ENCODE results near the gene ZDHHC1. TPM values are rescaled to one million over a fixed set of nuclear protein-coding genes. Genes with fewer than 3 reads are reported as not detected.

The ZDHHC1 gene
- total RNA-seq, 1 donor from 2014 or later: 6.3 TPM

GRCh38 chr16:67406111-67406971 lies 9.9 kb downstream of the ZDHHC1 start:
- peak; percentile 83 for DNase-seq

- DNase-seq: no peak
Observed at GRCh38 chr16:67405336-67405735, 10.9 kb downstream of the ZDHHC1 start.

GRCh38 chr16:67404740-67405226 lies 11.5 kb downstream of the ZDHHC1 start:
- no peak for DNase-seq

GRCh38 chr16:67403976-67404555 lies 12.2 kb downstream of the ZDHHC1 start:
- peak; percentile 52 for DNase-seq

GRCh38 chr16:67400901-67401300 lies 15.4 kb downstream of the ZDHHC1 start:
- no peak for DNase-seq

DNA sequence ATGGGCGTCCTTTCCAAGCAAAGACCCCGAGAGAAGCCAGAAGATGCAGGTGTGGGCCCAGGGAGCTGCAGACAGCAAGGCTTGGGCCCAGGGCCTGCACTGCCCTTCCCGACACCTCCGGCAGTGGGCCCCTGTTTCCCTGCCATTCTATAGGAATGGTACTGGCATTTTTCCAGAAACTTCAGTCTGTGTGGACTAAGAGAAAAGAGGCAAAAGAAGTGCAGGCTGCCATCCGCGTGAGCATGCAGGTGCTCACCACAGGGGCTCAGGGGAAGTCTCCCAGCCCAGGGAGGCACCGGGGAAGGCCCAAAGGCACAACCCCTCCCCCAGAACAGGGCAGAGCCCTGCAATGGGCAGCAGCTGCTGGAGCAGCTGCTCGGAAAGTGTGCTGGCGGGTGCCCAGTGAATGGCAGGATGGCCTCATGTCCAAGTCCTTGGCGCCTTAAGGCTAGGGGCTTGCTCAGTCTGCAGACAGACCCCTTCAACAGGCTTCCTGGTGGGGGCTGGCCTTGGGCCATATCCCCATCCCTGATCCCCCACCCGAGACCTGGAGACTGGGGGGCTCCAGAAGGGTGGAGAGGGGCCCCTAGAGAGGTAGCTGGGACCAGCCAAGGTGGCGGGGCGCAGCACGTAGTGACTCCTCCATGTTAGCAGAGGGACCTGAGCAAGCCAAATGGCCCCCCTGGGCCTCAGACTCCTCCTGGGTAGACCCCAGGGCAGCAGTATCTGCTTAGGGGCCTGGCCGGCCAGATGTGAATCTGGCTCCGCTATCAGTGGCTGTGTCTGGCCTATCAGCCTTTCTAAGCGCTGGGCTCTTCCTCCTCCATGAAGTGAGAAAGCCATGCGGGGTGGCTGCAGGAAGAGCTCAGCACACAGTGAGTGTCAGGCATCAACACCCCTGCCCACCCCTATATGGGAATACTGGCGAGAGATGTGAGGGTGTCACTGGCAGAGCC lies 16.2 kb downstream of the ZDHHC1 start:
- DNase-seq: no peak

DNA sequence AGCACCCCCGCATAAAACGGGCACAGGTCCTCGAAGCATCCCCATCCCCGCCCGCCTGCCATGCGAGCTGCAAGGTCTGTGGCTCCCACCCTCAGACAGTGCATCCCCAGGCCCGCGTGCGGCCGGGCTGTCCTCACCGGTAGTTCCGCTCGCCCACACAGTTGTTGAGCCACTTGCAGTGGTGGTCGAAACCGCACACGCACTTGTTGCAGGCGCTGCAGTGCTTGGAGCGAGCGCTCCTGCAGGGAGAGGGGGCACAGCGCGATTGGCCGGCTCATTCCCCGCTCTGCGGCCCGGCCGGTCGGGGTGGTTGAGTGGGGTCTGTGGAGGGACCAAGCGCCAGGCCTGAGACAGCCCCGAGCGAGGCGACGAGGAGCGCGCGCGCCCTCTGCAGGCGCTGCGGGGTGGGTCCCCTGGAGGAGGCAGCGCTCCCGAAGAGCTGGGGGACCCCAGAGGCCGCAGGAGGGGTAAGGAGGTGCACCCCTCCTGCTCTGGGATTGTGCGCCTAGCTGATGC lies 17.0 kb downstream of the ZDHHC1 start:
- DNase-seq: peak; percentile 69

DNA sequence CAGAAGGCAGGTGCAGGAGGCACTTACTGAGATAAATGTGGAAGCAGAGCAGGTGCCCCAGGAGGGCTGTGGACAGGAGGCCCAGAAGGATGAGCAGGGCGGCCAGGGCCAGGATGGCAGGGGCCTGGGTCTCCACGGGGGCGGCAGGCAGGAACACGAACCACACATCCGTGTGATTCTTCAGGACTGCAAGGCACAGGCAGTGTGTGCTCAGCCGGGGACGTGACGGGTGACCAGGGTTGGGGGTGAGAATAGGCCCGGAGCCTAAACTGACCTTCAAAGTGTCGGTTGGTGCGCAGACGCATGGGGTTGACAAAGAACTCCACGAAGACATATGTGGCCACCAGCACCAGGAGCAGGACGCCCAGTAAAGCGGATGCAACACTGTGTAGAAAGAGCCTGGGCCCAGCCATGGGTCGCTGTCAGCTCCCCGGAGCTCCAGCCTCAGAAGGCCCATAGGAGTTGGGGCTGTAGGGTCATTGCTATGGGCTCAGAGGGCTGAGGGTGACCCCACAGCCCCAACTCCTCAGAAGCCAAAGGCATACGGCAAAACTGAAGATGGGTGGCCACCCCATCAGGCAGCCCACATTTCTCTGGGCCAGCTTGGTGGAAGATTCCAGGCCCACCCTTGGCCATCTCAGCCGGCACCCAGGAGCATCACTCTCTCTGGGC lies 17.6 kb downstream of the ZDHHC1 start:
- DNase-seq: no peak

DNA sequence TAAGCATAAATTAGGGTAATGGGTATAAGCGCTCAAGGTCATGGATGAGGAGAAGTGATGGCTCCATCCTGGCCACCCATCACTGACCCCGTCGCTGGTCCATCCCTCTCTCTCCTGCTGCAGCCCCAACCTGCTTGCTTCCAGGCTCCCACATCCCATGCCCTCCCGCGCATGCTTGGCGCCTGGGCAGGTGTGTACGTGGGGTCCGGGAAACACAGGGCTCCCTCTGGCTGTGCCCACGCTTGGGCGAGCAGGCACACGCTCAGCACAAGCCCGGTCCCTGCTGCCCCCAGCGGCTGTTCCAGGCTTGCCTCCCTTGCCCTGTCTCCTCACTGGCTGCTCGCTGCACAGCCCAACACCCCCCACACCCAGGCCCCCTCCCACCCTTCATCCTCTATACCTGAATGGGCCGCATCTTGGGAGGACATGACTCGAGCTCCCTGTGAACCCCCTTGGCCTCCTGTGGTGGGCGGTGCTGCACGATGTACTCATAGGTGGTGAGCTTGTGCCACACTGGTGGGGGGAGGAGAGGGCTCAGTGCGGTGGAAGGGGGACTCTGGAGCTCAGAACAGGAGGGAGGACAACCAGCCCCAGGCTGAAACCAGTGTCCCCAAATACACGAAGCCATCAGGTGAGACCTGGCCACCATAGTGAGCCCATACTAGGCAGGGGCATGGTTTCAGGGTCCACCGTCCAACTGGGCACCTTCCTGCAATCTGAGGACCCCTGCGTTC lies 18.3 kb downstream of the ZDHHC1 start:
- no peak for DNase-seq

DNA sequence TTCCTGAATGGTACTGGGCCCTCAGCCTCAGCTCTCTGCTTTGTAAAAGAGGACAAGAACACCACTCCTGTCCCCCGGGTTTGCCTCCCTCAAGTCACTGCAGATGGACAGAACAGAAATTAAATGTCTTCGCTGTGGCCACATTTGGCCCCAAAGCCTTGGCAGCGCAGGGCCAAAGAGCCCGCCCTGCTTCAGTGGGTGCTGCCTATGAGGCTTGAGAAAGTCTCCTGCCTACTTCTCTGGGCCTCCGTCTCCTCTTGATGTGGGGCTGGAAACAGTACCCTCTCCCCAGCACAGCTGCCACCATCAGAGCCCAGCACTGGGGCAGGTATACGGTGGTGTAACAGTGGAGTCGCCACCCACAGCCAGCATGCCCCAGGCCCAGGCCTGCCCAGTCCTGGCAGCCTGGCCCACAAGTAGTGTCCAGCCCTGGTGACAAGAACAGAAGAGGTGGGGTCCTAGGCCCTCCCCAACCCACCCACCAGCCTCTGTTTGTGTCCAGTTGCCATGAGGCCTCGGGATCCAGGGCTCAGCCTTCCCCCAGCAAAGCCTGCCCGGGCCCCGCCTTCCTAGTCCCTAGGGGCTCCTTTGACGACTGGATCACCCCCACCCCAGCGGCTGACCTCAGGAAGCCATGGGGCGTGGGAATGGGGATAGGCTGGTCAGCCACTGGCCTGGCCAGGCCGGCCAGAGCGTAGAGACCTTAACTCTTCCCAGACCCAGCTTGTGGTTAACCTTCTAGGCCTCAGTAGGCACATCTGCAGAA lies 19.1 kb downstream of the ZDHHC1 start:
- DNase-seq: no peak

GRCh38 chr16:67396159-67397035 lies 19.9 kb downstream of the ZDHHC1 start:
- peak; percentile 70 for DNase-seq

GRCh38 chr16:67395458-67396158 lies 20.7 kb downstream of the ZDHHC1 start:
- DNase-seq: peak; percentile 41

GRCh38 chr16:67395105-67395457 lies 21.2 kb downstream of the ZDHHC1 start:
- DNase-seq: no peak

DNA sequence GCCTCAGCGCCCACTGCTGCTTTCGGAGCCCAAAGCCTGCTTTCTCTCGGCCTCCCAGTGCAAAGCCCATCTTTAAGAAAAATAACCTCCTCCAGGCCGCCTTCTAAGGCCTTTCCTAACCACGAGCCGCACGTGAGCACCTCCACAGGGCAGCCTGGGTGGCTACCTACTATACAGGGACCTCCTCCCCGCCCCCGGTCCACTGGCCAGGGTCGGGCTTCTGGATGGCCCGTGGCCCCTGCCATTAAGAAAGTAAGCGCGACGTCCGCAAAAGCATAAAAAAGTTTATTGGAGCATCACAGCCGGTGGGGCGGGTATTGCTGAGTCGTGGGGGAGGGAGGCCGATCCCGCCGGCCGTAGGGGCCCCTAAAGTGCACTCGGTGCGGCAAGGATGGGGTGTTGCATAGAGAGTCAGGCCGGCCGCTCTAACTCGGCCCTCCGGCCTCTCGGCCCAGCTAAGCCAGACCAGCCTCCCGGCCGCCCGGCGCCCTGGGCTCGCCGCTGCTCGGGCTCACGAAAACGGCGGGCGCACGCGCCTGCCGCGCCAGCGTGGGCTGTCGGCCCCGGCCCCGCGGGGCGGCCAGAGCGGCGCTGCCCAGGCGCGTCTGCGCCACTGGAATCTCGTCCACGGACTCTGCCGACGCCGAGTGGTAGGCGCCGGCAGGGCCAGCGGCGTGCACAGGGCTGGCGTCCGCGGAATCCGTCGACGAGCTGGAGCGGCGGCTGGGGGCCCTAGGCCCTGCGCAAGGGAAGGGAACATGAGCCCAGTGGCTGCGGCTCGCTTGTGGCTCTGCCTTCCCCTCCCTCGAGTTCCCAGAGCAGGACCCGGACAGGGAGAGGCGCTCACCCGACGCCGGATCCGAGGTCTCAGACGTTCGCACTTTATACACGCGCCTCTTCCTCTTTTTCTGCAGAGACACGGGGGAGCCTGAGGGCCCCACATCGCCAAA lies 21.8 kb downstream of the ZDHHC1 start:
- peak; percentile 32 for DNase-seq

GRCh38 chr16:67393788-67394154 lies 22.5 kb downstream of the ZDHHC1 start:
- DNase-seq: peak; percentile 30

GRCh38 chr16:67393111-67393787 lies 23.0 kb downstream of the ZDHHC1 start, which contains the start of gene TPPP3:
TSS of gene TPPP3 (minus strand) at chr16:67393498. CDS start at chr16:67391111, 2,387 bp downstream.
- peak; percentile 84 for DNase-seq
